HG03108 (cell line): ENCODE data around the gene OPN1MW2.
A peak's percentile ranks its signal among the peaks of the same experiment; 100 is the strongest.
"Not testable (repeated sequence)": the region's sequence is repeated elsewhere in the genome, so short reads cannot be mapped to it uniquely, and the experiment has no call there.

Source experiments
- ATAC-seq: cut with Tn5 transposase; IDR thresholded peaks from one replicate; pipeline ENCODE4 v1.9.1; 2021; ENCODE audit warnings: moderate library complexity; ENCODE audit not compliant: unreplicated experiment

OPN1MW2 gene

DNA sequence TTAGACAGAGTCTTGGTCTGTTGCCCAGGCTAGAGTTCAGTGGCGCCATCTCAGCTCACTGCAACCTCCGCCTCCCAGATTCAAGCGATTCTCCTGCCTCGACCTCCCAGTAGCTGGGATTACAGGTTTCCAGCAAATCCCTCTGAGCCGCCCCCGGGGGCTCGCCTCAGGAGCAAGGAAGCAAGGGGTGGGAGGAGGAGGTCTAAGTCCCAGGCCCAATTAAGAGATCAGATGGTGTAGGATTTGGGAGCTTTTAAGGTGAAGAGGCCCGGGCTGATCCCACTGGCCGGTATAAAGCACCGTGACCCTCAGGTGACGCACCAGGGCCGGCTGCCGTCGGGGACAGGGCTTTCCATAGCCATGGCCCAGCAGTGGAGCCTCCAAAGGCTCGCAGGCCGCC lies at the start of gene OPN1MW2:
TSS of gene OPN1MW2 (plus strand) at position 301 of the 400 bp plus-strand sequence. CDS start at position 361, 60 bp downstream.
- ATAC-seq = not testable (repeated sequence)

DNA sequence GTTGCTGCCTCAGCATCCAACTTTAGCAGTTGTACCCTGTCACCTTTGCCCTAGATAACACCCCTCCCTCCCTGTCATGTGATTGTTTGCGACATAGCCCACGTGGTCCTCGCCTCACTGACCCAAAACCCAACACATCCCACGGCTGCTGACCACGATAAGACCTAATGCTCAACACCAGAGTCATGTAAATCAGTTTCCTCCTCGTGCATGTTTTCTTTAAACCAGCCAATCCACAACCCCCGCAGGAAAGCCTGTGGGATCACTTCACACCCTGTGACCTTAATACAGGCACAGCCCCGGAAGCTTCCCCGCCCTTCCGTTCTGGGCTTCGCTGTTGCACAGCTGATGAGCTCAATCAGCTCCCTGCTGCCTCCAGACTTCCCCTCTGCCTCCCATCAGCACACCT lies 47.0 kb upstream of the OPN1MW2 start:
- peak; percentile 87 for ATAC-seq

DNA sequence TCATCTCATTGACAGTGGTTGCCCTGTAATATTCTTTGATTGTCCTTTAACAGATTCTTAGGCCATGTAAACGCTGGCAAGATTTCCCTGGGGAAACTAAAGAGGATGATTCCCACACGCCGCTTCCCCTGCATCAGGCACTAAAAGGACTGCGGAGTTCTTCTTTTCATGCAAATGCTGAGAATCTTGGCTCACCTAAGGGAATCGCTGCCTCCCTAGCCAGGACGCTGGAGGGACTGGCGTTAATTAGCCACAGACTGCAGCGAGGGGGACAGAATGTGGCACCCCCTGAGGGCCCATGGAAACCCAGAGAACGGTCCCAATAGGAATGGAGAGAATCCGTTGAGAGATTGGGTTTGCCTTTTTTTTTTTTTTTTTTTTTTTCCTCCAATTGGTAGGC lies 45.2 kb upstream of the OPN1MW2 start:
- ATAC-seq = not testable (repeated sequence)

DNA sequence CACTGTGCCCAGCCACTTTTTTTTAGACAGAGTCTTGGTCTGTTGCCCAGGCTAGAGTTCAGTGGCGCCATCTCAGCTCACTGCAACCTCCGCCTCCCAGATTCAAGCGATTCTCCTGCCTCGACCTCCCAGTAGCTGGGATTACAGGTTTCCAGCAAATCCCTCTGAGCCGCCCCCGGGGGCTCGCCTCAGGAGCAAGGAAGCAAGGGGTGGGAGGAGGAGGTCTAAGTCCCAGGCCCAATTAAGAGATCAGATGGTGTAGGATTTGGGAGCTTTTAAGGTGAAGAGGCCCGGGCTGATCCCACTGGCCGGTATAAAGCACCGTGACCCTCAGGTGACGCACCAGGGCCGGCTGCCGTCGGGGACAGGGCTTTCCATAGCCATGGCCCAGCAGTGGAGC lies 37.3 kb upstream of the OPN1MW2 start, which contains the start of gene OPN1MW:
TSS of gene OPN1MW (plus strand) at position 301 of the 400 bp plus-strand sequence. CDS start at position 383, 82 bp downstream.
- not testable (repeated sequence) for ATAC-seq

DNA sequence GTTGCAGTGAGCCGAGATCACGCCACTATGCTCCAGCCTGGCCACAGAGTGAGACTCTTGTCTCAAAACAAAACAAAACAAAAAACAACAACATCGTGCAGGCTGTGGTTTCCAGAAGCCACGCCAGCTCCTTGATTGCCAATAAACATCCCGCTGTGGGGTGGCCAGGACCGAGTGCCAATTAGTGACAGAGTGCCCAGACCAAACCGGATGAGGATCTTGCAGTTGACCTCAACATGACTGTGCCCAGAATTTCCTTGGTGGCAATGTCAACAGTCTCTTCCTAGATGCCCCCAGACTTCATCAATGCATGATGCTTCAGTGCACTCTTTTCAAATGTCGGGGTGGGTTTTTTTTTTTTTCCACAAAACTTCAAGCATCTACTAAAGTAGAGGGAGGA lies 35.8 kb upstream of the OPN1MW2 start:
- ATAC-seq = not testable (repeated sequence)

DNA sequence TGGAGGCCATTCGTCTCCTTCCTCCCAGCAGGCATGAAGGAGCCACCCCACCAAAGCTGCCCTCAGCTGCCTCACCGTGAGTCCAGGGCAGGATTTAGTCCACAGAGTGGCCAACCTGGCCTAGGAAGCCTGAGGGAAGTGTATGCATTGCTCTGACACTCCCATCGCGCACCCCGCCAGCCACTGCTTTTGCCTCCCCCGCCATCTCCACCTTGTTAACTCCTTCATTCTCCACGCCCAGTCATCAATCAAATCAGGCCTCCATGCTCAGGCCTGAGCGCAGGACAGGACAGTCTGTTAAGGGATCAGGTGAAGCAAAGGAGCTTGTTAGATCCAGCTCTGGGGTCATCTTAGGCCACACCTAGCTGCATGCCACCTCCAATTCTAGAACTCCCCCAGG lies 26.7 kb upstream of the OPN1MW2 start:
- not testable (repeated sequence) for ATAC-seq

DNA sequence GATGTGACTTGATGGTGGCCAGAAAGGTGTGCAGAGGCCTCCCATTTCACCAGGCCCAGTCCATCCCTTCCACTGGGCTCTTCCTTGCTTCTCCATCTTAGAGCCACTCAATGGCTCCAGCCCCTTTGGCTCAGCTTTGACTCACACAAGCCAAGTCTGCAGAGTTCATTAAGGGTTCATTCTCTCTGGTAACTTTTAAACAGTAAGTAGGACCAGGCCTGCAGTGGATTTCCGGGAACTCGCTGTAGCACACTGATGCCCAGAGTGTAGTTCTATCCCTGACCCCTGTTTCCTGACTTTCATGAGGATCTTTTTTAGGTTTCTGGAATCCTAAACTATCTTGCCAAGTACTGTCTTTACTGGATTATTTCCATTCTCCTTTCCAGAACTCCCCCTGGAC lies 25.2 kb upstream of the OPN1MW2 start:
- not testable (repeated sequence) for ATAC-seq

DNA sequence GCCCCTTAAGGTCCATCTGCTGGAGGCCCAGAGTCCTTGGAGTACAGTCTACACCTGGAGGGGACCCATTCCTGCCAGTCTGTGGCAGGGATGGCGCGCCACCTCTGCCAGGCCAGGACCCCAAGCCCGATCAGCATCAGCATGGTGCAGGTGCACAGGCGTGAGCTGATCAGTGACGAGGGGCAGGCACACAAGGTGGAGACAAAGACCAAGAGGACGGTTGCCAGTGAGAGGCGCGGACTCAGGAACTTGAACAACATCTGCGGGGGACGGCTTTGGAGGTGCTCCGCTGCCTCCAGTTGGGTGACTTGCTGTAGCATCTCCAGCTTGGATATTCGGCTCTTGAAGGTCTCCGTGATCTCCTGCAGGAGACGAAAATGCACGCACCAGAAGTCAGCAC lies 23.1 kb upstream of the OPN1MW2 start:
- not testable (repeated sequence) for ATAC-seq

DNA sequence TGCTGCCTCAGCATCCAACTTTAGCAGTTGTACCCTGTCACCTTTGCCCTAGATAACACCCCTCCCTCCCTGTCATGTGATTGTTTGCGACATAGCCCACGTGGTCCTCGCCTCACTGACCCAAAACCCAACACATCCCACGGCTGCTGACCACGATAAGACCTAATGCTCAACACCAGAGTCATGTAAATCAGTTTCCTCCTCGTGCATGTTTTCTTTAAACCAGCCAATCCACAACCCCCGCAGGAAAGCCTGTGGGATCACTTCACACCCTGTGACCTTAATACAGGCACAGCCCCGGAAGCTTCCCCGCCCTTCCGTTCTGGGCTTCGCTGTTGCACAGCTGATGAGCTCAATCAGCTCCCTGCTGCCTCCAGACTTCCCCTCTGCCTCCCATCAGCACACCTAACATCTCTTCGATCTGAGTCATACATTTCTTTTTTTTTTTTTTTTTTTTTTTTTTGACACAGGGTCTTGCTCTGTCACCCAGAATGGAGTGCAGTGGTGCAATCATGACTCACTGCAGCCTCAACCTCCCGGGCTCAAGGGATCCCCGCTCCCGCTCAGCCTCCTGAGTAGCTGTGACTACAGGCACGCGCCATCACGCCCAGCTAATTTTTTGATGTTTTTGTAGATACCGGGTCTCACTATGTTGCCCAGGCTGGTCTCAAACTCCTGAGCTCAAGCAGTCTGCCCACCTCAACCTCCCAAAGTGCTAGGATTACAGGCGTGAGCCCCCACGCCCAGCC lies 9.7 kb upstream of the OPN1MW2 start:
- not testable (repeated sequence) for ATAC-seq

DNA sequence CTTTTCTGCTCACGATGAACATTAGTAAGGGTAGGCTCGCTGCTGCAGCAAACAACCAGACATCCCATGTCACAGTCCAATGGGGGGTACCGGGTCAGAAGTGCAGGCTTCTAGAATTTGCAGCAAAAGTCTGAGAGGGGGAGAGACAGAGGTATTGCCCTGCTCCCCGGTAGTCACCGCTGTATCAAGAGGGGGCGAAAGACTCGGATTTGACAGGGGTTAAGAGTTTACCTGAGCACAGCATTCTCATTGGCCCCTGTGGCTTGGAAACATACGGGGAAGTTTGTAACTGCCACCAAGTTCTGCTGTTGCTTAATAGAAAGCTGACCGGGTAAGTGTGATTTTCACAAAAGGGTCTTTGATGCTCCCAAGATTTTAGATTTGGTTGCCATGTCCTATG lies 8.5 kb upstream of the OPN1MW2 start:
- ATAC-seq = not testable (repeated sequence)

DNA sequence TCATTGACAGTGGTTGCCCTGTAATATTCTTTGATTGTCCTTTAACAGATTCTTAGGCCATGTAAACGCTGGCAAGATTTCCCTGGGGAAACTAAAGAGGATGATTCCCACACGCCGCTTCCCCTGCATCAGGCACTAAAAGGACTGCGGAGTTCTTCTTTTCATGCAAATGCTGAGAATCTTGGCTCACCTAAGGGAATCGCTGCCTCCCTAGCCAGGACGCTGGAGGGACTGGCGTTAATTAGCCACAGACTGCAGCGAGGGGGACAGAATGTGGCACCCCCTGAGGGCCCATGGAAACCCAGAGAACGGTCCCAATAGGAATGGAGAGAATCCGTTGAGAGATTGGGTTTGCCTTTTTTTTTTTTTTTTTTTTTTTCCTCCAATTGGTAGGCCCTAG lies 8.1 kb upstream of the OPN1MW2 start:
- ATAC-seq = not testable (repeated sequence)

DNA sequence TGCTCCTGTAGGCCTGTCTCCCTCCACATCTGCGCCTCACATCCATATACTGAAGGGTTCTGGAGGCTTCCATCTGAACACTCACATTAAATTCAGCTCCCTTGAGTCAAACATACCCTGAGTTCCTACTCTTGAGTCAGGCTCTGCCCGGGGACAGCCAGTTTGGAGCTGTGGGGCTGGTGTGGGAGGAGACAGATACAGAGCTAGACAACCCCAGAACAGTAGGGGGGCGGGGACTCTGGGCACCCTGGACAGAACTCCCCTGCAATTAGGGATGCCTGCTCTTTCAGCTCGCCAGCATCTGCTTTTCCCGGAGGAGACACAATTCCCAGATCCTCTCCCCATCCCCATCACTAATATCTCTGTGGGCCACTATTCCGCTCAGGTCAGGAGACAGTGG lies 5.7 kb downstream of the OPN1MW2 start:
- not testable (repeated sequence) for ATAC-seq

DNA sequence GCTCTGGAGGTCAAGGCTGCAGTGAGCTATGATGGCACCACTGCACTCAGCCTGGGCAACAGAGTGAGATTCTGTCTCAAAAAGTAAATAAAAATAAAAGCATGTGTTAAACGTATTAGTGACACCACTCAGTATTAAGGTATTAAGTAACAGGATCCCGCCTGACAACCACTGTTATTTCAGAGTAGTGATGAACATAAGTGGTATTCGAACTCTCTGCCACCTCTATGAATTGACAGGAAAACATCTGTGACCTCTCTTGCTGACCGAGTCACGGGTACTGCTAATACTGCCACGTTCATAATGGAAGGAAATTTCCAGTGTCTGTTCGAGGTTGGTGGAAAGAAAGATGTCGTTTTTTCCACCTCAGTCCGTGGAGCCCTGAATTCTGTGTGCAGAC lies 7.2 kb downstream of the OPN1MW2 start:
- ATAC-seq = not testable (repeated sequence)

DNA sequence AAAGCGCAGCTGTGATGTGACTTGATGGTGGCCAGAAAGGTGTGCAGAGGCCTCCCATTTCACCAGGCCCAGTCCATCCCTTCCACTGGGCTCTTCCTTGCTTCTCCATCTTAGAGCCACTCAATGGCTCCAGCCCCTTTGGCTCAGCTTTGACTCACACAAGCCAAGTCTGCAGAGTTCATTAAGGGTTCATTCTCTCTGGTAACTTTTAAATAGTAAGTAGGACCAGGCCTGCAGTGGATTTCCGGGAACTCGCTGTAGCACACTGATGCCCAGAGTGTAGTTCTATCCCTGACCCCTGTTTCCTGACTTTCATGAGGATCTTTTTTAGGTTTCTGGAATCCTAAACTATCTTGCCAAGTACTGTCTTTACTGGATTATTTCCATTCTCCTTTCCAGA lies 11.9 kb downstream of the OPN1MW2 start:
- ATAC-seq = not testable (repeated sequence)

DNA sequence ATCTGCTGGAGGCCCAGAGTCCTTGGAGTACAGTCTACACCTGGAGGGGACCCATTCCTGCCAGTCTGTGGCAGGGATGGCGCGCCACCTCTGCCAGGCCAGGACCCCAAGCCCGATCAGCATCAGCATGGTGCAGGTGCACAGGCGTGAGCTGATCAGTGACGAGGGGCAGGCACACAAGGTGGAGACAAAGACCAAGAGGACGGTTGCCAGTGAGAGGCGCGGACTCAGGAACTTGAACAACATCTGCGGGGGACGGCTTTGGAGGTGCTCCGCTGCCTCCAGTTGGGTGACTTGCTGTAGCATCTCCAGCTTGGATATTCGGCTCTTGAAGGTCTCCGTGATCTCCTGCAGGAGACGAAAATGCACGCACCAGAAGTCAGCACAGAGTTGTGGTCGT lies 14.1 kb downstream of the OPN1MW2 start:
- not testable (repeated sequence) for ATAC-seq

DNA sequence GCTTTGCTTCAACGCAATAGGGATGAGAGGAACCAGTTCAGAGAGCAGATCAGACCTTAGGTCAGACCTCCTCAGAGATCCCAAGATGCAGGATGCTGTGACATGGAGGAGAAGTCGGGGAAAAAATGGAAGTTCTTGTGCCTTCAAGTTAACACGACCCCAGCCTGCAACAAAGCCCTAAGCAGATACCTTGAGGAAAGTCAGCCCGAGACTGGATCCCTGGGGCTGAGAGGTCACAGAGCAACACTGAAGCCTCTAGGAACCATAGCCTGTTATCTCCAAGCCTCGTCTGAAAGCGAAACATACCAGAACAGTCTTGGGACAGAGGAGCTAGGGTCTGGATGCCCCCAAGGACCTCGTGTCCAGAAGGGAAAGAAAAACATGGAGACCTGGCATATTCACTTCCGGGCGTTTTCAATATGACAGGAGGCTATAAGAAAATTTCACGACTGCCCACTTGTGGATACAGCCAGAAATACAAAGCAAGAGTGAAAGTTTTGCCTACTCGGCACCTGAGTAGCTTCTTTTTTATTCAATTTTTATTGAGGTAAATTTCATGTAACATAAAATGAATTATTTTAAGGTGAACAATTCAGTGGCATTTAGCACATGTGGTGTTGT lies 19.5 kb downstream of the OPN1MW2 start:
- not testable (repeated sequence) for ATAC-seq

DNA sequence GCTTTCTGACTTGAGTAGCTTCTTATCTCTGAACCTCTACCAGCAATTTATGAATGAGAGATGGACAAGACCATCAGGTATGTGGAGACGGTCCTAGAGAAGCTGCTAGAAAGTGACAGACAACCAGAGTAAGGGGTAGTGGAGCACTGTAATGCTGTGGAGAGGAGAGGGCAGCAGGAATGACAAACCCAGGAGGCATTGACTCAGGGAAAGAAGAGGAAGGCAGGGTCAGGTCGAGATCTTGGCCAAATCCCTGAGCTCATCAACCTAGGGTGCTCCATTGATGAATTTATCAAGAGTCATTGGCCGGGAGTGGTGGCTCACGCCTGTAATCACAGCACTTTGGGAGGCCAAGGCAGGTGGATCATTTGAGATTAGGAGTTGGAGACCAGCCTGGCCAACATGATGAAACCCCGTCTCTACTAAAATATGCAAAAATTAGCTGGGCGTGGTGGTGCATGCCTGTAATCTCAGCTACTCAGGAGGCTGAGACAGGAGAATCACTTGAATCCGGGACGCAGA lies 20.5 kb downstream of the OPN1MW2 start:
- not testable (repeated sequence) for ATAC-seq

DNA sequence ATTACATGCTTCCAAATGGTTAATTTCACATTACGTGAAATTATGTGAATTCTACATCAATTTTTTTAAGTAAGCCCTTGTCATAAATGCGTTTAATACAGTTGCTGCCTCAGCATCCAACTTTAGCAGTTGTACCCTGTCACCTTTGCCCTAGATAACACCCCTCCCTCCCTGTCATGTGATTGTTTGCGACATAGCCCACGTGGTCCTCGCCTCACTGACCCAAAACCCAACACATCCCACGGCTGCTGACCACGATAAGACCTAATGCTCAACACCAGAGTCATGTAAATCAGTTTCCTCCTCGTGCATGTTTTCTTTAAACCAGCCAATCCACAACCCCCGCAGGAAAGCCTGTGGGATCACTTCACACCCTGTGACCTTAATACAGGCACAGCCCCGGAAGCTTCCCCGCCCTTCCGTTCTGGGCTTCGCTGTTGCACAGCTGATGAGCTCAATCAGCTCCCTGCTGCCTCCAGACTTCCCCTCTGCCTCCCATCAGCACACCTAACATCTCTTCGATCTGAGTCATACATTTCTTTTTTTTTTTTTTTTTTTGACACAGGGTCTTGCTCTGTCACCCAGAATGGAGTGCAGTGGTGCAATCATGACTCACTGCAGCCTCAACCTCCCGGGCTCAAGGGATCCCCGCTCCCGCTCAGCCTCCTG lies 28.0 kb downstream of the OPN1MW2 start:
- peak; percentile 66 for ATAC-seq

DNA sequence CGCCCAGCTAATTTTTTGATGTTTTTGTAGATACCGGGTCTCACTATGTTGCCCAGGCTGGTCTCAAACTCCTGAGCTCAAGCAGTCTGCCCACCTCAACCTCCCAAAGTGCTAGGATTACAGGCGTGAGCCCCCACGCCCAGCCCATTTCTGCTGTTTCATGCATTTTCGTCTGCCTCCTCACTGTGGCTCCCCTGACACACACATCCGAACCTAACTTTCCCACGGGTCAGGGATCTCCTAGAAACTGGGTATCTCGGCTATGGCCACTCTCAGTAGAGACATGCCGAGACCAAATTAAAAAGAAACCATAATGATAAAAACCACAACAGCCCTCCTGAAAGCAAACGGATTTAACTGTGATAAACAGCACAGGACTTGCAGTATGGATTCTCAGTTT lies 28.5 kb downstream of the OPN1MW2 start:
- not testable (repeated sequence) for ATAC-seq

DNA sequence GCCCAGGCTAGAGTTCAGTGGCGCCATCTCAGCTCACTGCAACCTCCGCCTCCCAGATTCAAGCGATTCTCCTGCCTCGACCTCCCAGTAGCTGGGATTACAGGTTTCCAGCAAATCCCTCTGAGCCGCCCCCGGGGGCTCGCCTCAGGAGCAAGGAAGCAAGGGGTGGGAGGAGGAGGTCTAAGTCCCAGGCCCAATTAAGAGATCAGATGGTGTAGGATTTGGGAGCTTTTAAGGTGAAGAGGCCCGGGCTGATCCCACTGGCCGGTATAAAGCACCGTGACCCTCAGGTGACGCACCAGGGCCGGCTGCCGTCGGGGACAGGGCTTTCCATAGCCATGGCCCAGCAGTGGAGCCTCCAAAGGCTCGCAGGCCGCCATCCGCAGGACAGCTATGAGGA lies 37.7 kb downstream of the OPN1MW2 start, which contains the start of gene OPN1MW3:
TSS of gene OPN1MW3 (plus strand) at position 301 of the 400 bp plus-strand sequence. CDS start at position 339, 38 bp downstream.
- not testable (repeated sequence) for ATAC-seq

DNA sequence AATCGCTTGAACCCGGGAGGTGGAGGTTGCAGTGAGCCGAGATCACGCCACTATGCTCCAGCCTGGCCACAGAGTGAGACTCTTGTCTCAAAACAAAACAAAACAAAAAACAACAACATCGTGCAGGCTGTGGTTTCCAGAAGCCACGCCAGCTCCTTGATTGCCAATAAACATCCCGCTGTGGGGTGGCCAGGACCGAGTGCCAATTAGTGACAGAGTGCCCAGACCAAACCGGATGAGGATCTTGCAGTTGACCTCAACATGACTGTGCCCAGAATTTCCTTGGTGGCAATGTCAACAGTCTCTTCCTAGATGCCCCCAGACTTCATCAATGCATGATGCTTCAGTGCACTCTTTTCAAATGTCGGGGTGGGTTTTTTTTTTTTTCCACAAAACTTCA lies 39.2 kb downstream of the OPN1MW2 start:
- ATAC-seq = not testable (repeated sequence)
